GM12872 (cell line): ENCODE data around the gene FERMT2.

ENCODE experiments used
- TF ChIP-seq, protein P1 (sequence below): IDR thresholded peaks from 3 replicates; pipeline ENCODE4 v1.5.1; 2011; ENCODE audit warnings: low read depth, mild to moderate bottlenecking, low read length, moderate library complexity; ENCODE audit not compliant: insufficient read depth

FERMT2 gene

GRCh38 chr14:52987514-52987913, 36.7 kb upstream of the FERMT2 start:
- TF ChIP-seq, protein P1, sequence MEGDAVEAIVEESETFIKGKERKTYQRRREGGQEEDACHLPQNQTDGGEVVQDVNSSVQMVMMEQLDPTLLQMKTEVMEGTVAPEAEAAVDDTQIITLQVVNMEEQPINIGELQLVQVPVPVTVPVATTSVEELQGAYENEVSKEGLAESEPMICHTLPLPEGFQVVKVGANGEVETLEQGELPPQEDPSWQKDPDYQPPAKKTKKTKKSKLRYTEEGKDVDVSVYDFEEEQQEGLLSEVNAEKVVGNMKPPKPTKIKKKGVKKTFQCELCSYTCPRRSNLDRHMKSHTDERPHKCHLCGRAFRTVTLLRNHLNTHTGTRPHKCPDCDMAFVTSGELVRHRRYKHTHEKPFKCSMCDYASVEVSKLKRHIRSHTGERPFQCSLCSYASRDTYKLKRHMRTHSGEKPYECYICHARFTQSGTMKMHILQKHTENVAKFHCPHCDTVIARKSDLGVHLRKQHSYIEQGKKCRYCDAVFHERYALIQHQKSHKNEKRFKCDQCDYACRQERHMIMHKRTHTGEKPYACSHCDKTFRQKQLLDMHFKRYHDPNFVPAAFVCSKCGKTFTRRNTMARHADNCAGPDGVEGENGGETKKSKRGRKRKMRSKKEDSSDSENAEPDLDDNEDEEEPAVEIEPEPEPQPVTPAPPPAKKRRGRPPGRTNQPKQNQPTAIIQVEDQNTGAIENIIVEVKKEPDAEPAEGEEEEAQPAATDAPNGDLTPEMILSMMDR = no peak

DNA sequence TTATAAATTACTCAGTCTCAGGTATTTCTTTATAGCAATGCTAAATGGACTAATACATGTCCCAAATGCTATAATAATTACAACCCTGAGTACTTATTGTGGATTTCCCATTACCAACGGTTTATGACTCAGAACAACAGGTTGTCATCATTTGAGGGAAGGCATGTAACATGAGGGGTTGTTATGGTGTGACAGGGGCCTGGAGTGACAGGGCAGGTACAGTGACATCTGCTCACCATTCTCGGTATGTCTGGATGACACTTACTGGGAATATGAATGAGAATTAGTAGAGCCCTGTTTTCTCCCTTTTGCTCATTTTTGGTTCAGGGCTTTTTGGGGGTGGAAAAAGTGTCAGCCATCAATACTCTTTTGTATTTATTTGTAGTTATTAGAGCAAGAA, 36.2 kb upstream of the FERMT2 start:
- TF ChIP-seq, protein P1 = no peak

- TF ChIP-seq, protein P1 = no peak
These were observed 26.9 kb upstream of the FERMT2 start for GRCh38 chr14:52977798-52978197.

DNA sequence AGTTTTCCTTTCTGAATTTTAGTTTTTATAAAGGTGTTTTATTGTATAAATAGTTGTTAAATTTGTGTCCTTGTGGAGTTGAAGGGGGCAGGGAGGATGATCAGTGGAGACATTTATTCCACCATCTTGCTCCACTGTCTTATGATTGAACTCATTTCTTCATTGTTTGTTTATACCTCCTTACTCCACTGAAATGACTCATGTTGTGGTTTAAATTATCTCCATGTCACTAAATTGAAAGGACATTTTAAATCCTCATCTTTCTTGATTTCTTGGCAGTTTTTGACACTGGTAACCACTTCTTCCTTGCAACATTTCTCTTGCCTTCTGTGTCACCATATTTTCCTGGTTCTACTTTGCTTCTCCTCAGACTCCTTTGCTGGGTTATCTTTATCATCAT, 23.6 kb upstream of the FERMT2 start:
- TF ChIP-seq, protein P1 = no peak

GRCh38 chr14:52961060-52961639, 10.3 kb upstream of the FERMT2 start:
- TF ChIP-seq, protein P1 = peak; percentile 57

DNA sequence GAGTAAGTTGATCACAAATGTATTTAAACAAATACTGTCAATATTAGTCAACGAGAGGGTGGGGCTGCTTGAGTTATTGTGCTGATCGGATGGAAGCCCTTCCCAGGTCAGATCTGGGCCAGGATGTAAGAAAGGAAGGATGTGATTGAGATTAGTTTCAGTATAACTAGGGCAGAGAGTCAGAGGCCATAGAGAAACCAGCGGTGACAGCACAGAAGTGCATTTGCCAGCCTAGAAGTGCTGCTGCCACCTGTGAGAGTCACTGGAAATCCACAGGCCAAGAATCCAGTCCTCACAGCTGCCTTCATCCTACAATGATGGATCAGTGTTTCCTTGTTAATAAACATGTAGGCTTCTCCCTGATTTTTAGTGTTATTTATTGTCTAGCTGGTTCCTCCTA, 9.8 kb upstream of the FERMT2 start:
- TF ChIP-seq, protein P1 = no peak

DNA sequence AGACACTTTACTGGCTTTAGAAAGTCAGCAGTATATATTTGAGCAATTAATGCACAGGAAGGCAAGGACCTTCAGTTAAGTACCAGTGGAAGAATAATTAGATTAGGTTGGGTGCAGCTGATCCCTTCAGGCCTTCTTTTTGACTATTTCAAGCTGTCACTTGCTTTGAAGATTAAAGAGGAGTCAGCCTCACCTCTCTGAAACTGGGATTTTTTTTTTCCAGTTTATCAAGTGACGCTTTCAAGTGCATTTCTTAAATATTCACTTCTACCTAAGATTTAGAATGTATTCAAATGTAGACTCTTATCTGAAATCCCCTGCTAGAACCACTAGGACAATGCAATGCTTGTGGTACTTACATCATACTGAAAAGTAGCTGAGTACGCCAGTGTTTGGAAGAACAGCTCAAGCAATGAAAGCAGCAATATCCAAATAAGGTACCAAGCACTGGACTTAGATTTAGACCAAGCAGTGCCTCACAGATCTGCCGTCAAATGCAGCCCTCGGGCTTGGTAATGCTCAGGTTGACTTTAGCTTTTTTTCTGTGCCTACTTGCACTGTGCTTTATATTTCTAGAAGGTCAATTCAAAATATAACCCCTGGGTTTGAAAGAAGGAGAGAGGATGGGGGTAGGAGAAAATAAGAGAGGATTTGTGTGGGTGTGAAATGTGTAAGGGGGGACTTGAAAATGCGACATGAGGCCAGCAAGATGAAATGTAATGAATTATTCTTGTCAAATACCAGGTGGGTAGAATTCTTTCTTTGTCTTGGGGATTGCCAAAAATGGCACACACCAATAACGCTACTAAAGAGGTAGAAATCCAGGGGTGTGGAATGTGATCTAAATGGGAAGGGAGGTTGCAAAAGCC, 3.7 kb upstream of the FERMT2 start:
- TF ChIP-seq, protein P1 = no peak
